Activated CD4-positive, alpha-beta T cell treated with anti-CD3 and anti-CD28 coated beads, Interleukin-2, amount 50 U/mL, for 48 hours (primary cell): ENCODE measurements around the gene CATSPER1.

Source experiments
- DNase-seq, 2 experiments: peaks; one replicate each; pipeline ENCODE4 v3.0.0-alpha.2; 2020

Gene CATSPER1

GRCh38 chr11:66002648-66003225 lies 23.5 kb downstream of the CATSPER1 start:
- no peak for DNase-seq

- peak; percentile 93 to 94 for DNase-seq
Observed at GRCh38 chr11:66001942-66002647, 24.2 kb downstream of the CATSPER1 start, which contains the start of the genes BANF1 and EIF1AD. TSS of gene BANF1 (plus strand) at chr11:66002503. CDS start at chr11:66003251, 748 bp downstream. TSS of gene EIF1AD (minus strand) at chr11:66002157. CDS start at chr11:66000389, 1,768 bp downstream.

- DNase-seq: no peak
Observed at GRCh38 chr11:65997286-65997685, 29.0 kb downstream of the CATSPER1 start.

- DNase-seq: no peak
Observed at GRCh38 chr11:65992056-65992455, 34.2 kb downstream of the CATSPER1 start.

GRCh38 chr11:65988791-65989592 lies 37.3 kb downstream of the CATSPER1 start:
- DNase-seq: peak; percentile 90 to 93

- DNase-seq: no peak
Observed at GRCh38 chr11:65987336-65987735, 38.9 kb downstream of the CATSPER1 start.

- DNase-seq: no peak
Observed at GRCh38 chr11:65983589-65983987, 42.7 kb downstream of the CATSPER1 start.

- no peak for DNase-seq
Observed at GRCh38 chr11:65982824-65983588, 43.3 kb downstream of the CATSPER1 start.

- DNase-seq: no peak
Observed at GRCh38 chr11:65981972-65982823, 44.1 kb downstream of the CATSPER1 start.

GRCh38 chr11:65981101-65981740 lies 45.1 kb downstream of the CATSPER1 start:
- DNase-seq: no peak

- DNase-seq: no peak
Observed at GRCh38 chr11:65979261-65979759, 47.0 kb downstream of the CATSPER1 start.

- DNase-seq: no peak
Observed at GRCh38 chr11:65978391-65979238, 47.7 kb downstream of the CATSPER1 start.

- DNase-seq: no peak
Observed at GRCh38 chr11:65977621-65978390, 48.5 kb downstream of the CATSPER1 start.

GRCh38 chr11:65976216-65977176 lies 49.8 kb downstream of the CATSPER1 start:
- DNase-seq: no peak

GRCh38 chr11:65975771-65976170 lies 50.5 kb downstream of the CATSPER1 start:
- no peak for DNase-seq

- no peak for DNase-seq
Observed at GRCh38 chr11:65973439-65974110, 52.7 kb downstream of the CATSPER1 start.

- DNase-seq: no peak
Observed at GRCh38 chr11:65972116-65972515, 54.2 kb downstream of the CATSPER1 start.
